NCI-H146 treated with DMSO at 0.1 percent for 48 hours (cell line): ENCODE measurements around the gene MYL9.

ENCODE experiments used
- DNase-seq: peaks from one replicate; lab custom pipeline; 2025; ENCODE audit not compliant: unreplicated experiment; lab: John Stamatoyannopoulos, UW

Gene MYL9

DNA sequence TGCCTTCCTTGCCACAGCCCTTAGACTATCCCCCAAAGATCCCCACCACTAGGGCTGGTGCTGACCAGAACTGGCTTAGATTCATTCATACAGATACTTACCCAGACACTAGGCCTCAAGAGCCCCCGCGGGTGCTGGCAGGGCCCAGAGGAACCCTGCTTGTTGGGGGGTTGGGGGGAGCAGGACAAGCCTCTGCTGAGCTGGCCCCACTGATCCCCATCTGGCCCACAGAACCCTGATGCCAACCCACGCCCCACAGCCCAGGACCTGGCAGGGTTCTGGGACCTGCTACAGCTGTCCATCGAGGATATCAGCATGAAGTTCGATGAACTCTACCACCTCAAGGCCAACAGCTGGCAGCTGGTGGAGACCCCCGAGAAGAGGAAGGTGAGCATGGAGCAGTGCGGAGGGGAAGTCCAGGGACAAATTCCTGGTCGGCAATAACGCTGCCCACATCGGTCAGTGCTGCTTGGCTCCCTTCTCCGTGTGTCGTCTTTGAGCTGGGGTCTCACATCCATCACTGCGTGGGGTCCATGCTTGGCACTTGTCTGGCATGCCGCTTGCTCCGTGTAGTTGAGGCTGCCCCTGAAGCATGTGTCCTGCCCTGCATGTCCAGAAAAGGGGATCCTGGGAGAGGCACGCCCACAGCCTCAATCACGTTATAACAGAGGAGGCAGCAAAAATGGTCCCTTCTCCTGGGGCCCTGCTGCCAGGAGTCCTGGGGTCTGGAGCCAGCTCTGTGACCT is 15.5 kb upstream of the MYL9 start:
- no peak for DNase-seq

DNA sequence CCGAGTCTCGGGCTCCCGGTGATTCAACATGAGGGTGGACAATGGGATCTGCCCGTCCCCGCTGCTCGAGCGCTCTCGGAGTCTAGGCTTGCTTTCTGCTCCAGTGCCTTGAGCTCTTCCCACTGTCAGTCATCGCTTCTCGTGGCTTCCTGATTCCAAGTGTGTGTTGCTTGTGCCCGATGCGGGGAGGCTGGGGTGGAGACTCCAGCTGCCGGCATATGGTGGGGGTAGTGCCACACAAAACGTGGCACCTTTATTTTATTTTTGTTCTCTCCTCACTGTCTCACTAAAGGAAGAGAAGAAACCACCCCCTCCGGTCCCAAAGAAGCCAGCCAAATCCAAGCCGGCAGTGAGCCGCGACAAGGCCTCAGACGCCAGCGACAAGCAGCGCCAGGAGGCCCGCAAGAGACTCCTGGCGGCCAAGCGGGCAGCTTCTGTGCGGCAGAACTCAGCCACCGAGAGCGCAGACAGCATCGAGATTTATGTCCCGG is 14.8 kb upstream of the MYL9 start:
- no peak for DNase-seq

DNA sequence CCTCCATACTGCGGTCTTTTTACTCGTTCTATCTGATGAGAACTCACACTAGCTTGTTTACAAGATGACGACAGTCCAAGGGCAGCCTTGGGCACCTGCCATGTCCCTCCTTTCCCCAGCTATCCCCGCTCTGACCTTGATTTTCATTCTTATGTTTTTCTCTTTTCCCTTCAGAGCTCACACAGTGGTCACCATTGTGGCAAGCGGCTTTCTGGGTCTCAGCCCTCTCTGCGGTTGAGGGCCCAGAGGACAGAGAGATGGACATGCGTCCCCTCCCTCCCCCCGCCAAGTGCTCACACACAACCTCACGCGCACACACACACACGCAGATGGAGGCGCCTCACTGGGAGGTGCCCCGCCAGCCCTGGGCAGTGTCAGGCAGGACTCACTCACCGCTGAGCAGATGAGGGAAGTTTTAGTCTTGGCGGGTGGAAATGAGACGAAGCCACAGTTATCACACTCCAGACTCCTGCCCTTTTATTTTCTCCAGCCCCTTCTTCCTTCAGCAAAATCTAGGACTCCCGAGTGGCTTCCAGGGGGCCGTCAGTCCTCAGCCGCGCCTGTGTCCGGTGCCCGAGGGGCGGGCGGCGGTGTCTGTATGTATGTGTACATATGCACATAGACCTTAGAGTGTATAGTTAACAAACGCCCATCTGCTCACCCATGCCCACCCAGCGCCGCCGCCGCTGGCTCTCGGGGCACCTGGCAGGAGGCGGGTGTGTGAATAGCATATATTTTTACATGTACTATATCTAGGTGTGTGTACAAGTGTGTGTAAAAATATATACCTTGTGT is 13.8 kb upstream of the MYL9 start:
- DNase-seq, result no peak

DNA sequence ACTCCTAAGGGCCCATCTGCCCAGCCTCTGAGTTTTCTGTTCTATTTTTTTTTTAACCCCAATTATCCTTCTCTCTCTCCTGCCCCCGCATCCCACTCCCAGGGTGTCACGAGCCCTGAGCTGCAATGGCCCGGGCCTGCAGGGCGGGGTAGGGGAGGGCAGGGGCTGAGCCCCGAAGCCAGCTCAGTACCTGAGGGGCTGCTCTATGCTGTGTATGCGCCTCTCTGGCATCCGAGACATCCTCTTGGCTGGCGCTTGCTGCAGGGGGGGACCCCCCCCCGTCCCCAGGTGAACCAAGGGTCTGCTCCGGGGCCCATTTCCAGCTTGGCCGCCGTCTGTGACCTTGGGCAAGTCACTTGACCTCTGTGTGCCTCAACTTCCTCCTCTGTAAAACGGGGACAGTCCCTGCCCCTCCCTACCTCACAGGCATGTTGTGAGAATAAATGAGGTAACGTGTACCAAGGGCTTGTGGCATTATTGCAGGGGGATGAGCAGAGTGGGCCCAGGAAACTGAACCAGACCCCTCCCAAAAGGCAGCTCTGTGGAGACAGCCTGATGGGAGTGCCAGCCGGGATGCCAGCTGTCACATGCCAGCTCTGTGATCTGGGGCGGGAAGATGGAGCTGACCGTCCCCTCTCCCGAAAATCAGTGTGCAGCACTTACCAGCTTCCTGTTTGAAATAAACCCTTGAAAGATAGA is 13.0 kb upstream of the MYL9 start:
- no peak for DNase-seq

DNA sequence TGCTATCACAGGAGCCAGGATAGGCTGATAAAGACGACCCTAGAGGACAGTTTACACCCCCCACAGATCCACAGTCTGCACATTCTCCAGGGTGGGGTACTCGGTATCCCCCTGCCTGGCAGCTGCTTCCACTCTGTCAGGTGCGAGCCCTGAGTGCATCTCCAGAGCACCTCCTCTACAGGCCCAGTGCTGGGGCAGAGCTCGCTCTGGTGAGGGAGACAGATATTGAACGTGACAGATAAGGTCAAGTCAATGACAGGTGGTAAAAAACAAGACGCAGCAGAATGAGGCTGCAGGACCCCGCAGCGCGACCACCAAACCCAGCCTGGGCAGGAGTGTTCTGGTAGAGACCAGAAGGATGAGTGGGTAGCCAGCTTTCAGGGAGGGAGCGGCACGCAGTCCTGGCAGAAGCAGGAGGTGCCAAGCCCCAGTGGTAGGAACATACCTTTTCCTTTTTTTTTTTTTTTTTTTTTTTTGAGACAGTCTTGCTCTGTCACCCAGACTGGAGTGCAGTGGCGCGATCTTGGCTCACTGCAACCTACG is 12.4 kb upstream of the MYL9 start:
- no peak for DNase-seq

DNA sequence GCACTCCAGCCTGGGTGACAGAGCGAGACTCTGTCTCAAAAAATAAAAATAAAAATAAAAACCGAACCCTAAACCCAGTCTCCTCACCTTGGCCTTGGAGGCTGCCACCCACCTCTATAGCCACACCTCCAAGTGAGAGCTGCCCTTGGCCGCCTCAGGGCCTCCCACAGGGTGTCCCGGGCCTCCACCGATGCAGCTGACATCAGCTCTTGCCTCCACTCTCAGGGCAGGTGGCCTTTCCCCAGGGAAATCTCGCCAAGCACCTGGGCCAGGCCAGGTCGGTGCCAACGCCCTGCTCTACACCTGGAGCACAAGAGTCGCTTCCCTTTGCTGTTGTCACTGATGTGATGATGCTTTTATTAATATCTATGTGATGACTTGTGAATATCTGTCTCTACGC is 8.9 kb upstream of the MYL9 start:
- no peak for DNase-seq

DNA sequence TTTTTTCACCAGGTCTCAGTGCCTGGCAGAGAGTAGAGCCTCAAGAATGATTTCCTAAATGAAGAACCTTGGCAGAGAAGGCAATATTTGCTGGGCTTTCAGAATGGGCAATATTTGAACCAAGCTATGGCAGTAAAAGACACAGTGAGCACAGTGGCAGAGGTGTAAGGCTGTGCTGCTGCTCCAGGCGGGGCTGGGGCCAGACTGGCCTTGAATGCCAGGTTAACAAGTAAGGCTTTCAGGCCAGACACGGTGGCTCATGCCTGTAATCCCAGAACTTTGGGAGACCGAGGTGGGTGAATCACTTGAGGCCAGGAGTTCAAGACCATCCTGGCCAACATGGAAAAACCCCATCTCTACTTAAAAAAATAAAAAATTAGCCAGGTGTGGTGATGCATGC is 8.5 kb upstream of the MYL9 start:
- DNase-seq, result no peak

DNA sequence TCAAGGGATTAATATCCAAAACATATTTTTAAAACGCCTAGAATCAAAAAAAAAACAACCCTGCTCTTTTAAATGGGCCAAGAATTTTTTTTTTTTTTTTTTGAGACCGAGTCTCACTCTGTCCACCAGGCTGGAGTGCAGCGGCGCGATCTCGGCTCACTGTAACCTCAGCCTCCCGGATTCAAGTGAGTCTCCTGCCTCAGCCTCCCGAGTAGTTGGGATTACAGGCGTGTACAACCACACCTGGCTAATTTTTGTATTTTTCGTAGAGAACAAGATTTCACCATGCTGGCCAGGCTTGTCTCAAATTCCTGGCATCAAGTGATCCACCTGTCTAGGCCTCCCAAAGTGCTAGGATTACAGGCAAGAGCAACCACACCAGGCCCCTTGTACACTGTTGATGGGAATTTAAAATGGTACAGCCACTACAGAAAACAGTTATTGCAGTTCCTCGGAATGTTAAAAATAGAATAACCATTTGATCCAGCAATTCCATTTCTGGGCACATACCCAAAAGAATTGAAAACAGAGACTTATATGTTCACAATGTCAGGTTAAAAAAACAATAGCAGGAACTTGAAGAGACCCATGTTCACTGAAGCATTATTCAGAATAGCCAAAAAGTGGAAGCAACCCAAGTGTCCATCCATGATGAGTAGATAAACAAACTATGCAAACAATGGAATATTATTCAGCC is 3.1 kb upstream of the MYL9 start:
- no peak for DNase-seq

DNA sequence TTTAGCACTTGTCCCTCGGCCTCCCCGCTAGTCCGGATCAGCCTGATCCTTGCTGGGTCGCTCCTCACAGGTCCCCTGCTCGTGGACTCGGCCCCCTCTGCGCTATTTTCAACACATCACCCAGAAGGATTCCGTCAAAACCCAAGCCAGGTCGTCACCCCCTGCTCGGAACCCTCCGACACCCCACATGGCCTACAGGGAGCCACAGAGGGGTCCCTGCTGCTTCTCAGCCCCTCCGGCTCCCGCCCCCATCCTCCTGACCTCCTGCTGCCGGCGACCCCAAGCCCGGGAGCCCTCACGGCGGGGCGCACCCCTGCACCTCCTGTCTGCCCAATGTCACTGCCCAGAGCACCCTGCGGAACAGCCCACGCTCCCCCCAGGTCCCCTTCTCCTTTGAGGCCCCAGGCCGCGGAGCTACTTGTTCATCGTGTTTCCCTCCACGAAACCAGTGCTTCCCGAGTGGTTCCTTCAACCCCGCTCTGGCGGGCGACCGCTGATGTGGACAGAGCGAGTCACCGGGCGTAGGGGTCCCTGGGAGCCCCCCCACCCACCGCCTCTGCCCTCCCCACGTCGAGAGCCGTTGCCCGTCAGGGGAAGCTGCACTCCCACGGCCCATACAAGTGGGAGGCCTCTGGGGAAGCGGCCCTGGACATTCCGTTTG is 638 bp upstream of the MYL9 start:
- DNase-seq, result no peak

DNA sequence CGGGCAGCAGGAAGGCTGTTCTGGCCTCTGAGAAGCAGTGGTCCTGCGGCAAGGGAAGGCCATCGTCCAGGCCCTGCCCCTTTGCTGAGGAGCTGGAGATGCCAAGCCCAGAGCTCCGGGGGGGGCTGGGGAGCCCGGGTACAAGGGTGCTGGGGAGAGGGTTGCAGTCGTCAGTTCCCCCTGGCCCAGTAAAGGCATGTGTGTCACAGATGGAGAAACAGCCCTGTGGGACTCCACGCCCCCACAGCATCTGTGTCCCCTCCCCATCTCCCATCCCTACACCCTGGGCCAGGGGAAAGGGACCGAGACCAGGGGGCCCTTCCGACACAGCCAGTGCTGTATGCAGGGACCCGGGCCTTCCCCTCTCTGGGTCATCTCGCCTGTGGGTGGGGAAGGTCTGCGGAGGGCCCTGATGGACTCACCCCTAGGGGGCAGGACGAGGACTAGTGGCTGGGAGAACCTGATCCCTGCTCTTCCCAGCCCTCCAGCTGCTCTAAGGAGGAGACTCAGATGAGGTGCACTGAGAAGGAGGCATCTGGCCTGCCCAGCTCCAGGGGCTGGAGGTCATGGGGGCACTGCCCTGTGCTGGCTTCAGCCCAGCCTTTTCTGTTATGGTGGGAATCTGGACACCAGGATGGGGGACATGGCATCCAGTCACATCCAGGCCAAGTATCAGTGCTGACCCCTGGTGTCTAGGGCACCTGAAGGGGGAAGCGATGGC is 609 bp downstream of the MYL9 start:
- no peak for DNase-seq

DNA sequence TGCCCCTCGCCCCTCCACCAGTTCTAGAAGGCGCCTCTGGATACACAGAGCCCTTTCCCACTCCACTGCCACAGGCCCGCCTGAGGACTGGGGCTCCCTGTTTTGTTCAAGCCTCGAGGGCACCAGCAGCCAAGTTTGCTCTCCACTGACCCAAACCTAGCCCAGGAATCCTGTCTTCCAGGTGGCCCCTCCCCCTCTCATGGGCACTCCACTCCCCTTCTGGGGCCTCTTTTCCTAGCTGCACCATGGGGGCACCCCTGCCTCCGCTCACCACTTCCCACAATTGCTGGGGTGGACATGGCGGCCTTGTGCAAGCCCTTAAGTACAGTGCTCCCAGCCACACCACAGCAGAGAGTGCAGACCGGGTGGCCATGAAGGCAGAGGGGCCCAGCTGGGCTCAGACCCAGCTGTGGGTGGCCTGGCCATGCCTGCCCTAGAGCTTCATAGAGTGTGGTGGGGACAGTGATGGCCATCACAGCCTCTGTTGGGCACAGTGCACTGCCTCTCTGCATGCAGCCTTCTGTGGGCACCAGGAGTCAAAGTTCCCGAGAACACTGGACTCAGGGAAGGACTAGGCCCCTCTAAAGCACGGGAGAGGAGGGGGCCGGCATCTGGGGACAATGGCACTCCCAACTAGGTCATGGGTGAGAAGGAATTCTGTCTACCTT is 1.3 kb downstream of the MYL9 start:
- DNase-seq, result no peak

DNA sequence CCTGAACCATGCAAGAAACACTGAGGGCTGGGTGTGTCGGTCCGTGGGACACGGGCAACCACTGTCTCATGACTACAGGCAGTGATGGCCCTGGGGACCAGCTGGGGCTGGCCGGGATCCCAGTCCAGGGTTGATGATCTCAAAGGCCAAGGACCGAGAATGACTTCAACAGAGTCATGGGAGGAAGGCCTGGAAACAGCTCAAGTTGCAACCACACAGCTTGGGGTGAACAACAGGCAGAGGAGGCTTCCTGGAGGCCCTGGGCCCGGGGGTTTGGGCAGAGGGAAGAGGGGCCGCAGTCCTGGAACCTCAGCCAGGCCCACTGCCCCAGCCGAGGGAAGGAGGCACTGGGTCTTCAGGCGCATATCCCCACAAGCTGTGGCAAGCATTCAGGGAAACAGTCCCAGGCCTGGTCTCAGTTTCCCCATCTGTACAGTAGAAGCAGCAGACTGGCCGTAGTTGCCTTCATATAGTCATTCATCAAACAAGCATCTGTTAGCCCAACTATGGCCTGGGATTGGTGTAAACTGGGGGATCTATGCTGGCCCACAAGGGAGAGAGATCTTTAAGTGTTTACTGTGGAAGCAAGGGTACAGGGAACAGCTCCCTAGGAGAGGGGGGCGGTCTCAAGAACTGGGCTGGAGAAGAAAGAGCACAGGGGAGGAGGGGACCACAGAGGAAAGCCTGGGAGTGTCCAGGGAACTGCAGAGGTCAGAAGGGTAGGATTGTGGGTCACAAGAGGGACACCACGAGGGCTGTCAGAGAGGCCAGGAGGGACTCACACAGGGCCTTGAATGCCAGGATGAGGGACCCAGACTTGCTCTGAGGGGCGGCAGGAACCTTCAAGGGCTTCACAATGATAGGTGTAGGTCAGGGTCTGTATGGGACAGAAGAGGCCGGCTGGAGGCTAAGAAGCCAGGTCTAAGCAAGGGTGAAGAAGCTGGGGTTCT is 2.1 kb downstream of the MYL9 start:
- no peak for DNase-seq

DNA sequence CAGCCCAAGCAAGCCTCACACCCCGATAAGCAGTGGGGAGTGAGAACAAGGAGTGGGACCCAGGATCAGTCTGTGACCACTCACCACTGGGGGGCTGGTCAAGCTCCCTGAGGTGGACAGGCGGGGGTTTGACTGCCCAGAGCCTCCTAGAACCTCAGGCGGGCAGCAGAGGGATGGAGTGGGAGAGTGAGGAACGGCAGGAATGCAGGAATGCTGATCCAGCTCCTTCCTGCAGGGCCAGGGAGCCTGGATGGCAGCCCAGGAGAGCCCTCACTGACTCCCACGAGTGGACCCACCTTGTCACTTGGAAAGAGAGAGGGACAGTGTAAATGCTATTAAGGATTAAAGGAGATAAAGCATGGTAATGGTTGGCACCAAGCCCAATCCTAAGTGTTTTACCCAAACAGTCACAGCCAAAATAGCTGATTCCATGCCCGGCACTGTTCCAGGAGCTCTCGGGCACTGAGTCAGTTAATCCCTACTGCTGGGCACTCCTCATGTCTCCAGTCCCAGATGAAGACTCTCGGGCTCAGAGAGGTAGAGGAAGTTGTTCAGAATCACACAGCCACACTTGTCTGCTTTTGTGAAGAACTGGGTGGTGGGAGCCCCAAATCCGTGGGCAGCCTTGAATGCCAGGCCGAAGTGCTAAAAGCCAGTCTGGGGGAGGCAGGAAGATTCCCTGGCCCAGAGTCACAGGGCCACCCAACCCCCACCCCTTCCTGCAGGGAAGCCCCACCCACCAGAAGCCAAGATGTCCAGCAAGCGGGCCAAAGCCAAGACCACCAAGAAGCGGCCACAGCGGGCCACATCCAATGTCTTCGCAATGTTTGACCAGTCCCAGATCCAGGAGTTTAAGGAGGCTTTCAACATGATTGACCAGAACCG is 3.1 kb downstream of the MYL9 start:
- no peak for DNase-seq

DNA sequence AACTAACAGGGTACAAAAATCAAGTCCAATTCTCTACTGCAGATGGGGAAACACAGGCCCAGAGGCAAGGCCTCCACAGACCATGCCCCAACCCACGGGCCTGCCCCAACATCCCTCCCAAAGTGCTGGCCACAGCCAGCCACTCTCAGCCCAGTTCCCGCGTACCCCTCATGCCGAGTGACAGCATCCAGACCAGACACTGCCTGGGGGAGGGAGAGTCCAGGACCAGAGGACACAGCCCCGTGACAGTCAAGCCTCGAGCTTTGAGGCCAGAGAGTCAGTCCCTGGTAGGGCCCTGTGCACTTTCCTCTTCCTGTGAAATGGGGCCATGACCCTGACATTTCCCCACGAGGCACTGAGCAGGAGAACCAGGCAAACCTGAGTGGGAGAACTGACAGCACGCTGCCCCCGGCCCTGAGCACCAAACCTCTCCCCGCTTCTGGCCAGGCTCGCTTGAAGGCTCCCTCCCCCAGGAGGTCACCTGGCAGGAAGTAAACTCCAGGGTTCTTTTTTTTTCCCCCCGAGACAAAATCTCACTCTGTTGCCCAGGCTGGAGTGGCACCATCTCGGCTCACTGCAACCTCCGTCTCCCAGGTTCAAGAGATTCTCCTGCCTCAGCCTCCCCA is 4.9 kb downstream of the MYL9 start:
- no peak for DNase-seq

DNA sequence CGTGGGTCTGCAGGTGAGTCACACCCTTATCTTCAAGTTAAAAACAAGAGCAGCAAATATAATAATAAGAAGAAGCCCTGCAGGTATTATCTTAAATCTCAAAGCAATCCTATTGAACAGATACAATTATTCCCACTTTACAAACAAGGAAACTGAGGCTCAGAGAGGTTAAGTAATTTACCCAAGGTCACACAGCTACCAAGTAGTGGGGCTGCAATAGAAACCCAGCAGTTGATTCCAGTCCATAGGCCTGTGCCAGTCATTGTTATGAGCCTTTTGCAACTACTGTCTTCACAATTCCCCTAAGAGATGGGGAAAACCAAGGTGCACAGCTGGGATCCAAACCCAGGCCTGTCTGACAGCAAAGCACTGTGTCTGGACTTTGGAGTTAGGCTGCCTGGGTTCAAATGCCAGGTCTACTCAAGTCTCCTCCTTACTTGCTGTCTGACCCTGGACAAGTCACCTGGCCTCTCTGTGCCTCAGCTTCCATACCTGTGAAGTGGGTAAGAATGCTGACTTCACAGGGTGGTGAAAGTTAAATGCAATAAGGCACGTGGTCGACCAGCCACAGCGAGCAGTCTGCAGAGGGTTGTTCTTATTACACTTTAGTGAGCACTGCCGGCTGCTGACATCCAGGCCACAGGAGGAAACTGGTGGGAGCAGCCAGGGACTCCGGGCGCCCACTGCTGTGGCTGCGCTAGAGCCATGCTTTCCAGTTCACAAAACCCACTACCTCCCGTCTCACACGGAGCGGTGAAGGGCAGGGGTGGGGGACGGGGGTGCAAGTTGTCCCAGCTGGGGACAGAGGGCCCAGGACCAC is 6.1 kb downstream of the MYL9 start:
- DNase-seq, result no peak

DNA sequence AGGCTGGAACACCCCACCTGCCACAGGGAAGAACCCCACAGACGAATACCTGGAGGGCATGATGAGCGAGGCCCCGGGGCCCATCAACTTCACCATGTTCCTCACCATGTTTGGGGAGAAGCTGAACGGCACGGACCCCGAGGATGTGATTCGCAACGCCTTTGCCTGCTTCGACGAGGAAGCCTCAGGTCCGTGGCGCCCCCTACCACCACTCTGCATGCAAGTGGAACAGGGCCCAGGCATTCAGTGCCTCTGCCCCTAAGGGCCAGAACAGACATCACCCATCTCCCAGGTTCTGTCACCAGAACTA is 6.6 kb downstream of the MYL9 start:
- DNase-seq, result no peak
